ENCODE results near the gene ENPP4.

Gene ENPP4

DNA sequence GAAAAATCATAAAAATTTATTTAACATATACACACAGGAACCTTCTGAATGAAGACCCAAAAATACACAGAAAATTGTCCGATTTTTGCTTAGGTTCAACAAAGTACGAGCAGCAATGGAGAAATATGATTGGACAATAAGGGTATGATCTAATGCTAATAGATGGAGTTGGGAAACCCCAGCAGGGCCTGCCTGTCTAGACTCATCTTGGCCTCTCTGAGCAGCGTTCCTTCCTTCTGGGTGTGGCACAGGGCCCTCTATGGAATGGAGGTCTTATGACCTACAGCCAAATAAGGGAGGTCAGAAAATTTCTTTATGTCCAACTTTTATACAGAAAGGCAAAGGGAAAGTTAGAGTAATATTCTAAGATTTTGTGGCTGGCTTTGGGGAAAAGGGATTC is 27.7 kb upstream of the ENPP4 start:
- TF ChIP-seq ZNF791 (tag by site-specific recombination; IDR thresholded peaks at IDR 0.05) (no peak), ZNF155 (tag by site-specific recombination; IDR thresholded peaks at IDR 0.05) (no peak), TCF7L2 (IDR thresholded peaks at IDR 0.05; ENCODE audit: borderline replicate concordance, low read depth, low read length) (no peak), TSHZ1 (tag by site-specific recombination; IDR thresholded peaks at IDR 0.05; ENCODE audit: borderline replicate concordance) (no peak), SETDB1 (IDR thresholded peaks at IDR 0.05; ENCODE audit: insufficient read length, low read length) (no peak), BCL11A (tag by site-specific recombination; IDR thresholded peaks at IDR 0.05; ENCODE audit: low read depth) (no peak), ZNF174 (tag by site-specific recombination; IDR thresholded peaks at IDR 0.05) (no peak), MZF1 (tag by site-specific recombination; IDR thresholded peaks at IDR 0.05; ENCODE audit: borderline replicate concordance) (no peak), ZNF768 (tag by site-specific recombination; IDR thresholded peaks at IDR 0.05) (no peak), SP7 (tag by site-specific recombination; IDR thresholded peaks at IDR 0.05) (no peak), ZSCAN23 (tag by site-specific recombination; IDR thresholded peaks at IDR 0.05) (no peak)
- TF ChIP-seq, protein P1, sequence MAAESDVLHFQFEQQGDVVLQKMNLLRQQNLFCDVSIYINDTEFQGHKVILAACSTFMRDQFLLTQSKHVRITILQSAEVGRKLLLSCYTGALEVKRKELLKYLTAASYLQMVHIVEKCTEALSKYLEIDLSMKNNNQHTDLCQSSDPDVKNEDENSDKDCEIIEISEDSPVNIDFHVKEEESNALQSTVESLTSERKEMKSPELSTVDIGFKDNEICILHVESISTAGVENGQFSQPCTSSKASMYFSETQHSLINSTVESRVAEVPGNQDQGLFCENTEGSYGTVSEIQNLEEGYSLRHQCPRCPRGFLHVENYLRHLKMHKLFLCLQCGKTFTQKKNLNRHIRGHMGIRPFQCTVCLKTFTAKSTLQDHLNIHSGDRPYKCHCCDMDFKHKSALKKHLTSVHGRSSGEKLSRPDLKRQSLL (tag by site-specific recombination; IDR thresholded peaks at IDR 0.05), result no peak
- TF ChIP-seq, protein P2, sequence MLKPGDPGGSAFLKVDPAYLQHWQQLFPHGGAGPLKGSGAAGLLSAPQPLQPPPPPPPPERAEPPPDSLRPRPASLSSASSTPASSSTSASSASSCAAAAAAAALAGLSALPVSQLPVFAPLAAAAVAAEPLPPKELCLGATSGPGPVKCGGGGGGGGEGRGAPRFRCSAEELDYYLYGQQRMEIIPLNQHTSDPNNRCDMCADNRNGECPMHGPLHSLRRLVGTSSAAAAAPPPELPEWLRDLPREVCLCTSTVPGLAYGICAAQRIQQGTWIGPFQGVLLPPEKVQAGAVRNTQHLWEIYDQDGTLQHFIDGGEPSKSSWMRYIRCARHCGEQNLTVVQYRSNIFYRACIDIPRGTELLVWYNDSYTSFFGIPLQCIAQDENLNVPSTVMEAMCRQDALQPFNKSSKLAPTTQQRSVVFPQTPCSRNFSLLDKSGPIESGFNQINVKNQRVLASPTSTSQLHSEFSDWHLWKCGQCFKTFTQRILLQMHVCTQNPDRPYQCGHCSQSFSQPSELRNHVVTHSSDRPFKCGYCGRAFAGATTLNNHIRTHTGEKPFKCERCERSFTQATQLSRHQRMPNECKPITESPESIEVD (tag by site-specific recombination; IDR thresholded peaks at IDR 0.05), result no peak
- TF ChIP-seq, protein P3, sequence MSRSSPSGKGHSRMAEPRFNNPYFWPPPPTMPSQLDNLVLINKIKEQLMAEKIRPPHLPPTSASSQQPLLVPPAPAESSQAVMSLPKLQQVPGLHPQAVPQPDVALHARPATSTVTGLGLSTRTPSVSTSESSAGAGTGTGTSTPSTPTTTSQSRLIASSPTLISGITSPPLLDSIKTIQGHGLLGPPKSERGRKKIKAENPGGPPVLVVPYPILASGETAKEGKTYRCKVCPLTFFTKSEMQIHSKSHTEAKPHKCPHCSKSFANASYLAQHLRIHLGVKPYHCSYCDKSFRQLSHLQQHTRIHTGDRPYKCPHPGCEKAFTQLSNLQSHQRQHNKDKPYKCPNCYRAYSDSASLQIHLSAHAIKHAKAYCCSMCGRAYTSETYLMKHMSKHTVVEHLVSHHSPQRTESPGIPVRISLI (tag by site-specific recombination; IDR thresholded peaks at IDR 0.05), result no peak
- Histone ChIP-seq H3K4me1 (ENCODE audit: control insufficient read depth, insufficient read depth, low read length) (no peaks in the 10 kb centered on the region; the same call in 1 of the 2 replicates), H3K36me3 (ENCODE audit: control insufficient read depth in 2 of 2, insufficient read depth in 1 of 2, low read length in 2 of 2) (no peaks in the 10 kb centered on the region), H3K9me3 (ENCODE audit: control insufficient read depth, insufficient read depth, low read depth, low read length) (no peaks in the 10 kb centered on the region), H3K4me3 (ENCODE audit: low read depth, low read length) (no peak overlapping the region), H3K27ac (ENCODE audit: extremely low read depth, low read depth, low read length) (no peak overlapping the region)
- POLR2A ChIA-PET, result no interaction called here
- CTCF ChIA-PET, result interaction anchor here (0.7 to 1.9 kb wide), 4 partner anchors 9 to 15 kb away, joined by 3 to 9 read pairs (median 4); no protein-coding TSS in a partner anchor

DNA sequence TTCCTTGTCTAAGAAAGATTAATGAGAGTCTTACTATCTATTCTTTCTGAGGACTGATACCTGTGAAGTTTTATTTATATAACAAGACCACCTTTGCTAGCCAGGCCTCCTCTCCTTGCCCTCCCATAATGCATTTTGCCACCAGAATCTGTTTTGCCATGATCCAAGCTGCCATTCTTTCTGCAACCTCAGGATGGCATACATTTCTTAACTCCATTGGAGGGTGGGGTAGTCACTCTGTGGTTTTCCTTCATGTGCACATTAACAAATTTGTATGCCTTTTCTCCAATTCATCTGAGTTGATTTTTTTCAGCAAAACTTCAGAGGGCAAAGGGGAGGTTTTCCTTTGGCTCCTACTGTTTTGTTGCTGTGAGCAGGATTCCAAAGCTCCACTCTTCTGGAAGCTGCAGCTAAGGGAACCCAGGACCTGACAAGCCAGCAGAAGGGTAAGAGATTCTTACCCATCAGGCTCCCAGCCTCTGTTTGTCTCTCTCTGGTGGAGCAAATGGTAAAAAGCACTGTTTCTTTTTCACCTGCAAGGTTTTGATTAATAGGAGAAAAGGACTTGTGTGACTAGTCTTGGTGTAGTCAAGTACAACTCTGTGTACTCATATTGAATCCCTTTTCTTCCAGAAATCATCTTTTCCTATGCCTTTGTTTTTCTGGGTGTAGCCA is 26.2 kb upstream of the ENPP4 start:
- no peaks in the 10 kb centered on the region; the same call in 1 of the 2 replicates for H3K4me1 ChIP-seq (ENCODE audit: control insufficient read depth, insufficient read depth, low read length)
- H3K4me3 ChIP-seq (ENCODE audit: low read depth, low read length), result no peak overlapping the region
- ChIA-PET CTCF (interaction anchor here (0.5 to 2.8 kb wide), 5 partner anchors 9 to 518 kb away, joined by 3 to 12 read pairs (median 4); no protein-coding TSS in a partner anchor), POLR2A (no interaction called here)
- no peaks in the 10 kb centered on the region for H3K36me3 ChIP-seq (ENCODE audit: control insufficient read depth in 2 of 2, insufficient read depth in 1 of 2, low read length in 2 of 2)
- H3K27ac ChIP-seq (ENCODE audit: extremely low read depth, low read depth, low read length), result no peak overlapping the region
- no peaks in the 10 kb centered on the region for H3K9me3 ChIP-seq (ENCODE audit: control insufficient read depth, insufficient read depth, low read depth, low read length)
- TF ChIP-seq CTCF (tag by site-specific recombination; IDR thresholded peaks at IDR 0.05) (no peak), ZNF501 (tag by site-specific recombination; IDR thresholded peaks at IDR 0.05) (no peak), ZNF548 (tag by site-specific recombination; IDR thresholded peaks at IDR 0.05) (no peak), ZNF621 (tag by site-specific recombination; IDR thresholded peaks at IDR 0.05) (no peak), ZFP69B (tag by site-specific recombination; IDR thresholded peaks at IDR 0.05) (no peak), YY2 (tag by site-specific recombination; IDR thresholded peaks at IDR 0.05) (no peak), INSM2 (tag by site-specific recombination; IDR thresholded peaks at IDR 0.05) (no peak)
- TF ChIP-seq, protein P4, sequence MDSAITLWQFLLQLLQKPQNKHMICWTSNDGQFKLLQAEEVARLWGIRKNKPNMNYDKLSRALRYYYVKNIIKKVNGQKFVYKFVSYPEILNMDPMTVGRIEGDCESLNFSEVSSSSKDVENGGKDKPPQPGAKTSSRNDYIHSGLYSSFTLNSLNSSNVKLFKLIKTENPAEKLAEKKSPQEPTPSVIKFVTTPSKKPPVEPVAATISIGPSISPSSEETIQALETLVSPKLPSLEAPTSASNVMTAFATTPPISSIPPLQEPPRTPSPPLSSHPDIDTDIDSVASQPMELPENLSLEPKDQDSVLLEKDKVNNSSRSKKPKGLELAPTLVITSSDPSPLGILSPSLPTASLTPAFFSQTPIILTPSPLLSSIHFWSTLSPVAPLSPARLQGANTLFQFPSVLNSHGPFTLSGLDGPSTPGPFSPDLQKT (IDR thresholded peaks at IDR 0.05; ENCODE audit: borderline replicate concordance, low read depth, low read length), result no peak
